HL-60/S4 (cell line): Measurements from ENCODE around the gene EHBP1L1.
"Not testable (repeated sequence)": the region's sequence is repeated elsewhere in the genome, so short reads cannot be mapped to it uniquely, and the experiment has no call there.

Source experiments
- in situ Hi-C: fragments of 300-500 bp; cut with MboI; formaldehyde crosslinking; loops from 2 replicates; pipeline ENCODE4 v1.14.3; 2022; ENCODE audit warnings: low sequenced_read_pairs

Gene EHBP1L1

DNA sequence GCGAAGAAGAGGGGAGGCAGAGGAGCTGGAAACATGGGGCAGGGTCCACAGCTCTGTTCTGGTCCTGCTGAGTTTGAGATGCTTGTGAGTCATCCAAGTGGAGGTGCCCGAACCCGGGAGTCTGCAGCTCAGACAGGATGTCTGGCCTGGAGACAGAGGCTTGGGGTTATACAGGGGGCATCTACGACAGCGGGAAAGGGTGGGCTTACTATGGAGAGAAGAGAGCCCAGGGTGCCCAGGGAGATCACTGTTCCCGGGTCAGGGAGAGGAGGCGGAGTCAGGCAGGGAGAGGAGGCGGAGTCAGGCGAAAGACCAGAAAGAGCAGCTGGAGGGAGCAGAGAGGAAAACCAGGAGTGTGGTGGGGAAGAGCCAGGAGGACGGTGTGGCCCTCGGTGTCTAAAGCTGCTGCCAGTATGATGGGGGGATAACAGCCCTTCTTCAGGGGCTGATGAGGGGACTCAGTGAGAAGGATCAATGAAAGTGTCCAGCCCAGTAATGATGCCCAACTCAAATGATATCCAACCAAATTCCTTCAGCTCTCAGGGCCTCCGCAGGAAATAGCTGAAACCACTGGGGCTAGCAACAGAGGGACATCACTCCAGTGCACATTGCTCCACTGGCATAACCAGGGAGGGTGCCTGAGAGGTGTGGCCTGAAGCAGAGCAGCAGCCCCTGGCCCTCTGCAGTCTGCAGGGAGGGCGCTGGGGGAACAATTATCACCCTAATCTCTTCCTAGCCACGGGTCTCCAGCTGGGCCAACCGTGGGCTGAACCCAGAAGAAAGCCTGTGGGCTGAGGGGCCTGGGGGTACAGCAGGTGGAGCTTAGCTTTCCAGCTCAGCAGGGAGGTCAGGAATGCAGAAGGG, 15.1 kb upstream of the EHBP1L1 start:
- in situ Hi-C loops, result no loop called here

DNA sequence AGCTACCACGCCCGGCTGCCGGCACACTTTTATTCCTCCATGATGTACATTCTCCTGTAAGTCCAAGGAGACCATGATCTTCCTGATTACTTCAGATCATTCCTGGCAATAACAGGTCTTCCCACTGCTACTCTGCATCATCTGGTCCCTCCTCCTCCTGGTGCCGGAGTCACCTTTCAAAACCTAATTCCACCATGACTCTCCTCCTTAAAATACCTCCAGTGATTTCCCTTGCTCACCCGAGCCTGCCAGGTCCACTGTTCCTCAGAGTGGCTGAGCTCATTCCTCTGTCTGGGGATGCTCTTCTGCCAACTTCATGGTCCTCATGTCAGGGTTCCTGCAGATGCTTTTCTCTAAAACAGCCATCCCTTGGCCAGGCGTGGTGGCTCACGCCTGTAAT, 13.8 kb upstream of the EHBP1L1 start:
- in situ Hi-C loops, result no loop called here

DNA sequence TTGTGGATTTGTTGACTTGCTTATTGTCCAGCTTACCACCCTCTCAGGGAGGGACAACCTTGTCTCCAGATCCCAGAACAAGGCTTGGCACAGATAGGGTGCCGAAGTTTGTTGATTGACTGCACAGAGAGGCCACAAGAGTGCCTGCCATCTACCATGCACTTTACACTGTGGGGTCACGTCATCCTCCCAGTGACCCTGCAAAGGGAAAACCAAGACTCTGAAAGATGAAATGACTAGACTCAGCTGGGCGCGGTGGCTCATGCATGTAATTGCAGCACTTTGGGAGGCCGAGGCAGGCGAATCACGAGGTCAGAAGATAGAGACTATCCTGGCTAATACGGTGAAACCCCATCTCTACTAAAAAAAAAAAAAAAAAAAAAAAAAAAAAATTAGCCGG, 13.1 kb upstream of the EHBP1L1 start:
- in situ Hi-C loops, result no loop called here

DNA sequence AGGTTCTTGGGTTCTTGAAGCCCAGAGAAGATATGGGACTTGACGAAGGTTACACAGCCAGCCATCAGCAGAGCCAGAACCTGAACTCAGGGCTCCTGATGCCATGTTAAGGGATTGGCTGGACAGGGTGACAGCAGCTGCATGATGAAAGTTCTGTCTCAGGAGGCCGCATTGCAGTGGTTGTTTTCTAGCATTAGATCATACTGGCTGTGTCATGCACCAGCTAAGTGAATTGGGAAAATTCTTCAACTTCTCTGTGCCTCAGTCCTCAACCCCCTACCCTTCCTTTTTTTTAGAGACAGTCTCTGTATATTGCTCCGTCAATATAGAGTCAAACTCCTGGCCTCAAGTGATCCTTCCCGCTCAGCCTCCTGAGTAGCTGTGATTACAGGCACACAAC, 12.3 kb upstream of the EHBP1L1 start:
- in situ Hi-C loops, result no loop called here

DNA sequence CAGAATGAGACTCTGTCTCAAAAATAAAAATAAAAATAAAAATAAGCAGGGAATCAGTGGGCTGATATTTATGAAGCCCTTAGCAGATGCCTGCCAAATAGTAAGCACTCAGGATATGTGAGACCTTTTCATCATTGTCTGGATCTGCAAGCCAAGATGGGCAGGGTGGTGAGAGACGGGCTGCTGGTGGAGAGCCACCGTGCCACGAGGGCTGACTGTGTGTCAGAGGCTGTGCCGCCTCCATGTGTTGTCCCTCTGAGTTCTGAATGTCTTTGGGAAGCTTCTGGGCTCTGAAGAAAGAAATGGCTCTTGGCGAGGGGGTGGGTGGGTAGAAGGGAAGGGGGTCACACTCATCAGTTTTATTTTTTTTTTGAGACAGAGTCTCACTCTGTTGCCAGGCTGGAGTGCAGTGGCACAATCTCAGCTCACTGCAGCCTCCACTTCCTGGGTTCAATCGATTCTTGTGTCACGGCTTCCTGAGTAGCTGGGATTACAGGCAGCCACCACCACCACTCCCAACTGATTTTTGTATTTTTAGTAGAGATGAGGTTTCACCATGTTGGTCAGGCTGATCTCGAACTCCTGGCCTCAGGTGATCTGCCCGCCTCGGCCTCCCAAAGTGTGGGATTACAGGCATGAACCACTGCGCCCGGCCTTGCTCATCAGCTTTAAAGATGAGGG, 10.8 kb upstream of the EHBP1L1 start:
- in situ Hi-C loops, result not testable (repeated sequence)

DNA sequence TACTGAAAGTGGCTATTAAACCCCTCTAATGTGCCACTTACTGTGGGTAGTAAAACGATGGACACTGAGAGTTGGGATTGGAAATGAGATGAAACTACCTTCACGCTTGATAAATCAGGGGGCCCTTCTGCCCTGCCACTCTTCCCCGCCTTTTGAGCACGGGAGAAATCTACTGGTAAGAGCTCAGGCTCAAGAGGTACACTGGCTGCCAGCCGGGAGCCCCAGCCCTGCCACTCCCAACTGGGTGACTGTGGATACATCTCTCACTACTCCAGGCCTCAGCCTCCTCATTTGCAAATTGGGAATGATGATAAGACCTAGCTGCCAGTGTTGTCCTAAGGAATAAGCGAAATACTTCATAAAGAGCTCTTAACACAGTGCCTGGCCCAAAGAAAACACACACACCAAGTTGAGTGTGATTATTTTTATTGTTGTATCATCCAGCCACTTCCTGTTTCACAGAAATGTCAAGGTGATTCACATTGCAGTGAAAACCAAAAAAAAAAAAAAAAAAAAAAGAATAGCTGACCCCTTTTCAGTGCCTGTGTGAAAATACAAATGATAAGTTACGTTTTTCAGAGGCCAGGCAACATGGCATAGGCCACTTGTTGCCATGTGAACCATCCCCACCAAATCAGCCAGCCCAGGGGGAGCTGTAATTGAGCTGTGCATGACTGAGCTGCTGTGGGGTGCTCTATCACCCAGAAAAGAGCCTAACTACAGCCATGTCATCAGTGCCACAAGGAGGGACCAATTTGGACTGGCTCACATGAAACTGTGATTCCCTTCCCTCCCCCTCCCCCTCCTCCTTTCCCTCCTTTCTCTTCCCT, 10.0 kb upstream of the EHBP1L1 start:
- in situ Hi-C loops, result no loop called here

DNA sequence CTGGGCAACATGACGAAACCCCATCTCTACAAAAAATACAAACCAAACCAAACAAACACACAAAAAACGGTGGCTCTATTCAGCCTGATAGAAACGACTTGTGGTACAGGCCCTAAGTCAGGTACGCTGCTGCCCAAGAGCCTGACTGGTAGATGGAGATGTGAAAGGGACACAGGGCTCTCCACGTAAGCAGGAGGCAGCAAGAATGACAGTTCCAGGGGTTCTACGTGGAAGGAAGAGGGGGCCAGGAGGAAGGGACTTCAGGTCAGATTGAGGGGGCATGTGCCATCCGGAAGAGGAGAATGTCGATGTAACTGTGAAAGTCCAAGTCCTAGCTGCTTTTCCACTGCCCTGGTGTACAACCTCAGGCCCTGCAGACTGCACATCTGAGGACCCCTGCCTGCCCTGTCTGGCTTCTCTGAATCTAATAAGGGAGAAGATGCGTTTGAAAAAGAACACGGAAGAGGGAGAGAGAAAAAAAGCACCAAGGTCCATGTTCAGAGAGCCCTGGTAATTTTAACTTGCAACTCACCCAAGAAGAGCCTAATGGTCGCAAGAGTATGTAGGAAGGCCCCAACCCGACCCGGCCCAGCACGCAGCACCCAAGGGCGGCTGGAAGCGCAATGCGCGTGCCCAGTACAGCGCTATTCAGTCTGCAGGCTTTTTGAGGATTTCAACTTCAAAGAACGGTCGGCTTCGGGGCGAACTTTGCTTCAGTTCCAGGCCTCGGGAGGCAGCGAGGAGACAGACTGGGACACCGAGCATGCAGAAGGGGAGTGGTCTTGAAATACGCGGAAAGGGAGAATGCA, 6.5 kb upstream of the EHBP1L1 start:
- in situ Hi-C loops, result no loop called here

DNA sequence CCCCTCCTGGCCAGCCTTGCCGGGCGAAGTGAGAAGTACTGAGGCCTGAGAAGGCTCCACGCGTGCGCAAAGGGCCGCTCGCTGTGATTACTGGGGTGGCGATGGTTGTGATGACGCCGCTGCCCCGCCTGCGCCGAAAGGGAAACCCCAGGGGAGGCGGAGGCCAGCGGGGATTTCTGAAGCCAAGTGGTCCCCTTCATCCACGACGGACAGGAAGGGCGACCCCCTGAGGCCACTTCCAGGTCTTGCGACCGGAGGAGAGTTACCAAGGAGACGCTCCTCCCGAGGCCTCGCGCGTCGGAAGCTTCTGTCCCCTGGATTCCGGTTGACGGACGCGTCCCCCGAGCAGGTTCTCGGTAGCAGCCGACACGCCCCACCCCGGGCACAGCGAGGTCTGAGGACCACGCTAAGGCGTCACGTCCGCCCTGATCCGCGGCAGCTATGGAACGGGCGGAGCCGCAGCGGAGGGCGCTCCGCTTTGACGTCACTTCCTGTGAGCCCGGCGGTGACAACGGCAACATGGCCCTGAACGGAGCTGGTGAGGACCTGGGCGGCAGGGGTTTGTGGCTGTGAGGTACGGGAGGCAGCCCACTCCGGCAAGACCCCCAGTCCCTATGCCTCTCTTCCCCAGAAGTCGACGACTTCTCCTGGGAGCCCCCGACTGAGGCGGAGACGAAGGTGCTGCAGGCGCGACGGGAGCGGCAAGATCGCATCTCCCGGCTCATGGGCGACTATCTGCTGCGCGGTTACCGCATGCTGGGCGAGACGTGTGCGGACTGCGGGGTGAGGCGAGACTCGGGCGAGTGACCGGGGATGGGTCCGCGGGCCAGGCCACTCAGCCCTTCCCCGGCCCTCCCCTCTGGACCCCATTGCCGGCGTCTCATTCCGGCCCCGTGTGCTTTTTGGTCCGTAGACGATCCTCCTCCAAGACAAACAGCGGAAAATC, 5.6 kb upstream of the EHBP1L1 start, which contains the start of gene ZNRD2:
ZNRD2 (plus strand) TSS at position 505 of the 946 bp plus-strand sequence; CDS start at position 520, 15 bp downstream.
- in situ Hi-C loops, result no loop called here

DNA sequence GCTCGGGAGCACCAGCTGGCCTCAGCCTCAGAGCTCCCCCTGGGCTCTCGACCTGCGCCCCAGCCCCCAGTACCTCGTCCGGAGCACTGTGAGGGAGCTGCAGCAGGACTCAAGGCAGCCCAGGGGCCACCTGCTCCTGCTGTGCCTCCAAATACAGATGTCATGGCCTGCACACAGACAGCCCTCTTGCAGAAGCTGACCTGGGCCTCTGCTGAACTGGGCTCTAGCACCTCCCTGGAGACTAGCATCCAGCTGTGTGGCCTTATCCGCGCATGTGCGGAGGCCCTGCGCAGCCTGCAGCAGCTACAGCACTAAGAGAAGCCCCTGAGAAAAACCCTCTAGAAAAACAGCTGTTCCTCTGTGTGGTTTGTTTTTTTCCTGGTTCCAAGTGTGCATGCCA, 4.4 kb upstream of the EHBP1L1 start:
- in situ Hi-C loops, result no loop called here

DNA sequence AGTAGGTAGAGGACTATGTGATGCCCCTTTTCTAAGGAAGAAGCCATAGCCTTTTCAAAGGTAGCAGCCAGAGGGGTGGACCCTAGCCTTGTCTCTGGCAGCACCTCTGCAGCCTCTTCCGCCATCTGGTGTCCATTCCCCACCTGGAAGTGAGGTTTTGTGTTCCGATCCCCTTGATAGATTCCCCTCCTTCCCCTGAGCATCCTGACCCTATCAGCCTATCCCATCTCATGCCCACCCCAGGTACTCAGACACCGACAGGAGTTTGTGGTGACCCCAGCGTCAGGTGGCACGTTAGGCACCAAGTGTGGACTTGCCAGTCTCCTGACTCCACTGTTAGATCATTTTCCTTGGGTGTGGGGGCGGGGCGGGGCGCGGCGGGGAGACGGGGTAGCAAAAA, 3.9 kb upstream of the EHBP1L1 start:
- in situ Hi-C loops, result no loop called here

DNA sequence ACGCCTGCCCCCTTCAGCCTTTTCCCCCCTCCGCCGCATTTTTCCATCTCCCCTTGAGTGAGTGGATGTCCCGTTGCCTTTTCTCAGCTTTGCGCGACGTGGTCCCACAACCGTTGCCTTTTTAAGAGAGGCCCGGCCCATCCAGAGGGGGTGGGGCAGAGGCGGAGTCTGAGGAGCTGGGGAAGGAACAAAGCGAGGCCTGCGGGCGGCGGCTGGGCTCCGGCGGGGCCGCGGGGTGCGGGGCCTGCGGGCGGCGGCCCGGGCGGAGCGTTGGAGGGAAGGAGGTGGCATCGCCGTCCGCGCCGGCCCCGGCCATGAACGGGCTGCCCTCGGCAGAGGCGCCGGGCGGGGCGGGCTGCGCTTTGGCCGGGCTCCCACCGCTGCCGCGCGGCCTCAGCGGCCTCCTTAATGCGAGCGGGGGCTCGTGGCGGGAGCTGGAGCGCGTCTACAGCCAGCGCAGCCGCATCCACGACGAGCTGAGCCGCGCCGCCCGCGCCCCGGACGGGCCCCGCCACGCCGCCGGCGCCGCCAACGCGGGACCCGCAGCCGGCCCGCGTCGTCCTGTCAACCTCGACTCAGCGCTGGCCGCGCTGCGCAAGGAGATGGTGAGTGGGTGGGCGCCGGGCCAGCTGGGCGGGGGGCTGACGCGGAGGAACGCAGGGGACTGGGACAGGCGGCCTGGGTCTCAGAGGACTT, 3.3 kb upstream of the EHBP1L1 start, which contains the start of gene FAM89B:
FAM89B (plus strand) TSS at position 183 of the 696 bp plus-strand sequence; CDS start at position 315, 132 bp downstream.
- in situ Hi-C loops, result no loop called here

DNA sequence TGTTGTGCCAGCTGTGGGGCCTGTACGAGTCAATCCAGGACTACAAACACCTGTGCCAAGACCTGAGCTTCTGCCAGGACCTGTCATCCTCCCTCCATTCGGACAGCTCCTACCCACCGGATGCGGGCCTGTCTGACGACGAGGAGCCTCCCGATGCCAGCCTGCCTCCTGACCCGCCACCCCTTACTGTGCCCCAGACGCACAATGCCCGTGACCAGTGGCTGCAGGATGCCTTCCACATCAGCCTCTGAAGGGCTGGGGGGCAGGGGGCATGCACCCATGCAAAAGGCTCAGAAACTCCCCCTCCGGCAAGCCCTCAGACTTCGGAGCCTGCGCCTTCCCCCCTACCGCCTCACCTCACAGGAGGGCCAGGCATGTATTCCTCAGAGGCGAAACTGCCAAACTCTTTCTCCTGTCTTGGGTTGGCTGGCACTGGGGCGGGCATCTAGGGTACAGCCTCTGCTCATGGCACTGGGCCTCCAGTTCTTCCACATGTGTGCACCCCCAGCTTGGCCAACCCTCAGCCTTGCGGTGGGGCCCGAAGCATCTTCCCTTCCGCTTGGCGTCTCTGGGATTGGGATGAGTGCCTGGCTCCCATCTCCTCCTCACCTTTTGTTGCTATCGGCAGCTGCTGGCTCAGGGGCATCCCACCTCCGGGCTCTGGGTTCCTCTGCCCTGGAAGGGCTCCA, 2.3 kb upstream of the EHBP1L1 start:
- in situ Hi-C loops, result no loop called here

DNA sequence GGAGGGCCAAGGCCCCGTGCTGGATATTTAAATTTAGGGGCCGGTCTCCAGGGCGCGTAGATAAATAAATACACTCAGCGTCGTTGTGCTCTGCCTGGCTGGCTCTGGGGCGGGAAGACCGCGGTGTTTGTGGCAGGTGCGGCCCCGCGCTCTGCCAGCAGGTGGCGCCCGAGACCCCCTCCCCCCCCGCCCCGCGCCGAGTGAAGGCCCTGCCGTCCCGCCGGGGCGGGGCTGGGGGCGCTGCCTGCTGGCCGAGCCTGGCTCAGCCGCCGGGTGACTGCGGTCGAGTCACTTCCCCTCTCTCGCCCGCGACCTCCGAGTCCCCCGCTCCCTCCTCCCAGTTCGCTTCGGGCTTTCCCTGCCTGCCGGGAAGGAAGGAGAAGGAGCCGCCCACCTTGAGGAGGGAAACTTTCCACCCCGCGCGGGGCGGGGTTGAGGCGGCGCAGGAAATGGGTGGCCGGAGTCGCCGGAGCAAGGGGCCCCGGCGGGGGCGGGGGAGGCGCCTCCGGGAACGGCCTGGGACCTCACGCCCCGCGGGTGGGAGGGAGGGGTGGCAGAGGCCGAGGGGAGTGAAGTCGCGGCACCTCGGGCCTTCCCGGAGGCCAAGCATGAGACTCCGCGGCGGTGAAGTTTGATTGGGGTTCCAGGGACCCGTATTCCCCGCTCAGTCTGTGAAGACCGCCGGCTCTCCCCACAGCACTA, 1.6 kb upstream of the EHBP1L1 start:
- in situ Hi-C loops, result no loop called here

DNA sequence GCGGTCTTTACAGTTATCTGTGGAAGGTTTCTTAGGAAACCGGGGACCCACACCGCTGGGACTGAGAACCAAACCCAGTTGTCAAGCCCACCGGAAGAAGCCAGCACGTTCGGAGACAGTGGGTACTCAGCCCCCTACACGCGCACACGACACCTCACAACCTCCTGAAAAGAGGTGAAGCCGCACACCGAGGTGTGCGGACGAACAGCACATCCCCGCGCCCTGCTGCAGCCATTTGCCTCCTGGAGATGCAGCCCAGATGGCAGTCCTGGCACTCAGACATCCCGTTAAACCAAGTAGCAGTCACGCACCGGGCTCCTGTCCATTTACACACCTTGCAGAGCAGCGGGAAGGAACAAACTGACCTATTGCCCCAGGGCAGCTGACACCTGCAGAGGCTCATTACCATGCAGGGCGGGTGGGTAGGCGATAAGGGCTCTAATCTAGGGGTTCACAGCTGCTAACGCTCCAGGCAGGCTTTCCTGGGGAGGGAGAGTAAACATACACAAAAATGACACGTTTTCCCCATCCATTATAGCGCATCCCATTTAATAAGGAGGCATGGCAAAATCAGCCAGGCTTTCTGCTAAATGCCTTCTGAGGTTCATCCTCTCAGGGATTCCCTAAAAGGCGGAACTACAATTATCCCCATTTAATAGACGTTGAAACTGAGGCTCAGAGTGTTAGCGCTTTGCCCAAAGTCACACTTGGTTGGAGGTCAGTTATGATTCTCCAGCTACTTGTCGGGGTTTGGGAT, 864 bp upstream of the EHBP1L1 start:
- in situ Hi-C loops, result no loop called here

DNA sequence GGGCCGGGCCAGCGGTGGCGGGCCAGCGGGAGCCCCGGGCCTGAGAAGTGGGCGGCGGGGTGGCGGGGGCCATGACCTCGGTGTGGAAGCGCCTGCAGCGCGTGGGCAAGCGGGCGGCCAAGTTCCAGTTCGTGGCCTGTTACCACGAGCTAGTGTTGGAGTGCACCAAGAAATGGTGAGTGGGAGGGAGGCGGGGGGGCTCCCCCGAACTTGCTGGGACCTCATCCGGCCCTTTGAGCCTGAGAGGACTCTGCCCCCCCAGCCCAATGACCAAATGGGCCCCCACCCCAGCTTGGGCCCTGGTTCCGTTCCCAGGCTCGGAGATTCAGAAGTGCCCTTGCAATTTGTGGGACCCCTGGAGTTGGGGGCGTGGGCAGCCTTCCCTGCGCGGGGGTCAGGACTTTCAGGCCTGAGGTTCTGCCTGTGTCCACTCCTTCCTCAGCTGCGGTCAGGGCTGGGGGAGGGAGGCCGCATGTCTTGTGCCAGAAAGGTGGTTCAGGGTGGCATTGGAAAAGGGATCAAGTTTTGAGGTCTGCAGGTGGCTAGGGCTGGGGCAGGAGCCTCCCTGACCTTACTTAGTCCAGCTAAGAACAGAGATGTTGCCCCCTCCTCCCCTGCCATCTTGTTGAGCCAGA, 496 bp downstream of the EHBP1L1 start:
- in situ Hi-C loops, result no loop called here
